Mesenteric fat pad (tissue), 1 donor: ENCODE results near the gene GLYAT. TPM values are rescaled to one million over a fixed set of nuclear protein-coding genes. Genes with fewer than 3 reads are reported as not detected.

Experiments
- DNase-seq: peaks from one replicate; pipeline ENCODE4 v3.0.0-alpha.2; 2020; ENCODE audit warnings: low spot score
- long read RNA-seq: library from polyadenylated mRNA; unstranded; transcript quantifications from one replicate; pipeline ENCODE4 v2.0.0, GENCODE V29; 2020
- total RNA-seq: library from RNA; stranded (reverse); fragmentation: NEBNext Ultra II Directional; extraction: Animal tissue kit (Norgen Biotek cat#: 25700); gene quantifications from one replicate; pipeline ENCODE4 v1.2.1, GENCODE V29; 2021
- donor health status: DM: yes; HTN: yes; CAD: no.

The GLYAT gene
- total RNA-seq, result 6.4 TPM
- long read RNA-seq, partial matches to known transcripts, result 0 of 1 reads
- long read RNA-seq, other reads (novel, unspliced or antisense), result 1 of 1 reads

- DNase-seq, result no peak
Observed at GRCh38 chr11:58731819-58732218, at the start of gene GLYAT. TSS of gene GLYAT (minus strand) at chr11:58731943. CDS start at chr11:58724496, 7,447 bp downstream.

GRCh38 chr11:58781345-58781744 is 49.6 kb upstream of the GLYAT start:
- no peak for DNase-seq

GRCh38 chr11:58780578-58780977 is 48.8 kb upstream of the GLYAT start:
- no peak for DNase-seq

GRCh38 chr11:58776891-58777710 is 45.4 kb upstream of the GLYAT start:
- no peak for DNase-seq

GRCh38 chr11:58775066-58775708 is 43.4 kb upstream of the GLYAT start:
- no peak for DNase-seq

GRCh38 chr11:58774164-58774593 is 42.4 kb upstream of the GLYAT start:
- no peak for DNase-seq

GRCh38 chr11:58773337-58773736 is 41.6 kb upstream of the GLYAT start:
- DNase-seq, result no peak

- no peak for DNase-seq
Observed at GRCh38 chr11:58772329-58773285, 40.9 kb upstream of the GLYAT start.

- no peak for DNase-seq
Observed at GRCh38 chr11:58771458-58771855, 39.7 kb upstream of the GLYAT start.

GRCh38 chr11:58770627-58771457 is 39.1 kb upstream of the GLYAT start:
- no peak for DNase-seq

- DNase-seq, result no peak
Observed at GRCh38 chr11:58770166-58770565, 38.4 kb upstream of the GLYAT start.

- DNase-seq, result no peak
Observed at GRCh38 chr11:58769308-58769707, 37.6 kb upstream of the GLYAT start.

- no peak for DNase-seq
Observed at GRCh38 chr11:58768137-58768536, 36.4 kb upstream of the GLYAT start.

GRCh38 chr11:58765078-58765477 is 33.3 kb upstream of the GLYAT start:
- no peak for DNase-seq

GRCh38 chr11:58763120-58763490 is 31.4 kb upstream of the GLYAT start:
- no peak for DNase-seq

GRCh38 chr11:58762284-58763119 is 30.8 kb upstream of the GLYAT start:
- no peak for DNase-seq

GRCh38 chr11:58757439-58757838 is 25.7 kb upstream of the GLYAT start:
- DNase-seq, result no peak

GRCh38 chr11:58745705-58746364 is 14.1 kb upstream of the GLYAT start:
- DNase-seq, result no peak
